Heart right ventricle (tissue), 16 donors: ENCODE data around the gene FANCC. TPM values are rescaled to one million over a fixed set of nuclear protein-coding genes. Genes with fewer than 3 reads are reported as not detected.

Source experiments
- ATAC-seq, 8 donors: fragments of 200-7000 bp; cut with Tn5 transposase; one replicate each; pipeline ENCODE4 v1.9.1; 2020; ENCODE audit warnings: mild to moderate bottlenecking in 8 of 8, moderate library complexity in 8 of 8, moderate number of reproducible peaks in 1 of 8
- DNase-seq, 2 donors: peaks; one replicate each; pipeline ENCODE4 v3.0.0-alpha.2; 2020
- H3K27ac ChIP-seq, 10 donors: fragments of 200-600 bp; sonication (generic) in 2 of 10; one replicate each; pipeline versions ENCODE4 v1.5.0 to v1.8.0; 2020 to 2022; ENCODE audit warnings: mild to moderate bottlenecking in 3 of 10
- H3K27me3 ChIP-seq, 7 donors: fragments of 200-600 bp; one replicate each; pipeline ENCODE4 v1.8.0; 2021 to 2022; ENCODE audit warnings: mild to moderate bottlenecking in 2 of 7
- H3K36me3 ChIP-seq, 9 donors: fragments of 200-600 bp; sonication (generic) in 1 of 9; one replicate each; pipeline versions ENCODE4 v1.5.0 to v1.8.0; 2020 to 2022; ENCODE audit warnings: mild to moderate bottlenecking in 2 of 9
- H3K4me1 ChIP-seq, 9 donors: fragments of 200-600 bp; sonication (generic) in 1 of 9; one replicate each; pipeline versions ENCODE4 v1.5.0 to v1.8.0; 2020 to 2022; ENCODE audit warnings: mild to moderate bottlenecking in 4 of 9
- H3K4me3 ChIP-seq, 10 donors: fragments of 200-600 bp; sonication (generic) in 2 of 10; one replicate each; pipeline versions ENCODE4 v1.5.0 to v1.8.0; 2020 to 2022; ENCODE audit warnings: mild to moderate bottlenecking in 7 of 10, moderate library complexity in 2 of 10
- H3K9me3 ChIP-seq, 11 donors: fragments of 200-600 bp in 10 of 11; sonication (generic) in 2 of 11; one replicate each; pipeline versions ENCODE4 v1.5.0 to v1.8.0; 2013 to 2022; ENCODE audit warnings: mild to moderate bottlenecking in 2 of 11, control low read depth in 1 of 11, moderate library complexity in 1 of 11
- CTCF ChIP-seq, 9 donors: fragments of 200-600 bp; sonication (generic) in 2 of 9; IDR thresholded peaks; one replicate each; pipeline versions ENCODE4 v1.5.0 to v1.8.0; 2021 to 2022; ENCODE audit warnings: antibody characterized with exemption in 9 of 9, mild to moderate bottlenecking in 5 of 9, moderate library complexity in 1 of 9
- WGBS, 2 donors: extraction: QIAGEN DNeasy Blood & Tissue Kit; methylation state at CpG; one replicate each; pipeline ENCODE4 v1.1.7; 2013; ENCODE audit warnings: inconsistent platforms in 1 of 2; 5-methylcytosine and 5-hydroxymethylcytosine counted together
- intact Hi-C, 10 donors: fragments of 100-400 bp; cut with DNase I; formaldehyde crosslinking; loops; one replicate each; pipeline versions ENCODE4 v1.11.1 to v1.14.2; 2022
- polyA plus RNA-seq, 2 donors: library from polyadenylated mRNA; stranded (reverse); fragments of 200-250 nt; gene quantifications; one replicate each; pipeline ENCODE4 v1.2.3, GENCODE V29; 2013
- total RNA-seq, 10 donors: library from RNA; stranded (reverse); fragmentation: NEBNext Ultra II Directional in 3 of 10; extraction: Animal tissue kit (Norgen Biotek cat#: 25700) in 3 of 10; gene quantifications; one replicate each; pipeline versions ENCODE4 v1.2.1 to v1.2.4, GENCODE V29; 2021 to 2023
- donor health status: Arrhythmogenic right ventricular cardiomyopathy.
- donor health status: ischemic (EF 13 %, LVEDD 7.1; RV severe dilation, severe dysfunction).
- donor health status: healthy with polysubstance abuse.
- donor health status: DM: no; HTN: yes; CAD: no.
- donor health status: DM: no; HTN: no; CAD: no.
- donor health status: ischemic (EF 25% LVEDD 6.9; RV normal size, moderate dysfunction).
- donor health status: ischemic (EF 25% LVEDD 5.7; RV mildly dilated, moderate dysfunction).
- donor health status: healthy.
- donor health status: DM: yes; HTN: yes; CAD: no.
- donor health status: Ischemic cardiomyopathy.
- donor health status: ischemic (EF 35%, LVEDD 5.7; RV mildly dilated, moderate dysfunction).
- donor health status: nonischemic (EF 11% LVEDD 7.7; RV severe dilation, severe dysfunction).
- donor health status: DM: yes; HTN: yes; CAD: no.
- donor health status: PGD.
- donor health status: ischemic (EF 29% LVEDD 5.4; RV normal size, mild dysfunction).
- donor health status: nonischemic (EF 23%, LVEDD 6.1; RV moderate dilation, normal function).

The FANCC gene
- total and polyA plus RNA-seq, 12 donors: 2.9 to 6.8 (median 4.3) TPM

GRCh38 chr9:95125652-95126051 is 191.9 kb downstream of the FANCC start:
- WGBS, 2 donors: 80 to 83% methylated on average over 3 of the region's 3 CpGs
- peaks cover 0 to 14% (median 6%) of the 10 kb centered on the region in 9 donors for H3K4me1 ChIP-seq
- H3K27me3 ChIP-seq: no peaks in the 10 kb centered on the region
- intact Hi-C loops: loop anchor here in 6 of 10 donors (2.0 to 10.0 kb wide), 4 partner anchors 341 to 445 kb away; no protein-coding TSS in a partner anchor
- no peak for TF ChIP-seq CTCF (IDR thresholded peaks at IDR 0.05)
- H3K4me3 ChIP-seq: no peak overlapping the region
- no peak for ATAC-seq
- H3K36me3 ChIP-seq: no peaks in the 10 kb centered on the region
- H3K9me3 ChIP-seq: no peaks in the 10 kb centered on the region
- DNase-seq: no peak
- no peak overlapping the region for H3K27ac ChIP-seq

GRCh38 chr9:95124582-95125367 is 192.7 kb downstream of the FANCC start:
- Histone ChIP-seq H3K4me3 (no peak overlapping the region), H3K9me3 (no peaks in the 10 kb centered on the region), H3K27me3 (no peaks in the 10 kb centered on the region), H3K4me1 (peaks cover 0 to 14% (median 6%) of the 10 kb centered on the region in 9 donors), H3K36me3 (no peaks in the 10 kb centered on the region), H3K27ac (no peak overlapping the region)
- TF ChIP-seq CTCF (IDR thresholded peaks at IDR 0.05): peak in 6 of 9 donors; percentile 16 to 55 (median 37)
- DNase-seq (no peak), ATAC-seq (peak in 3 of 8 donors; percentile 28 to 45 (median 37))
- intact Hi-C loops: loop anchor here in 6 of 10 donors (5.0 to 10.0 kb wide), 3 partner anchors 340 to 442 kb away; no protein-coding TSS in a partner anchor
- WGBS, 2 donors: 82 to 85% methylated on average over 9 of the region's 9 CpGs

- Histone ChIP-seq H3K36me3 (no peaks in the 10 kb centered on the region), H3K4me1 (peaks cover 0 to 19% (median 4%) of the 10 kb centered on the region in 9 donors), H3K27ac (no peak overlapping the region), H3K4me3 (no peak overlapping the region), H3K27me3 (no peaks in the 10 kb centered on the region), H3K9me3 (no peaks in the 10 kb centered on the region)
- ATAC-seq (no peak), DNase-seq (no peak)
- intact Hi-C loops: loop anchor here in 1 of 10 donors (10.0 kb wide), 1 partner anchor 336 kb away; no protein-coding TSS in a partner anchor
- TF ChIP-seq CTCF (IDR thresholded peaks at IDR 0.05): no peak
Measured at GRCh38 chr9:95120781-95121370, 196.6 kb downstream of the FANCC start.

DNA sequence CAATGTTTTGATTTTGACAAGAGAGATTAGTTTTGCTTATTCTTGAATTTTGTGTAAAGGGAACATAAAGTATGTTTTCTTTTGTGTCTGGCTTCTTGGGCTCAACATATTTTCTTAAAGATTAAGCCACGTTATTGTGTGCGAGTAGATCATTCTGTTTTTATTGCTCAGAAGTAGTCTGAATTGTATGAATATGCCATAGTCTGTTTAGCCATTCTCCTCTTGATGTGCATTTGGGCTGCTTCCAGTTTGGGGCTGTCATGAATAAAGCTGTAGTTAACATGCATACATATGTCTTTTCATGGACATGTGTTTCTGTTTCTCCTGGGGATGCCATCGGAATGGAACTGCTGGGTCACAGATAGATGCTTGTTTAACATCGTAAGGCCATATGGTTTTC is 198.9 kb downstream of the FANCC start:
- Histone ChIP-seq H3K4me3 (no peak overlapping the region), H3K9me3 (no peaks in the 10 kb centered on the region), H3K4me1 (peaks cover 0 to 22% (median 4%) of the 10 kb centered on the region in 9 donors), H3K27ac (no peak overlapping the region), H3K36me3 (peaks cover 0 to 9% (median 0%) of the 10 kb centered on the region in 9 donors), H3K27me3 (no peaks in the 10 kb centered on the region)
- DNase-seq: no peak
- TF ChIP-seq CTCF (IDR thresholded peaks at IDR 0.05): no peak
- WGBS, 2 donors: 79 to 86% methylated on average over 4 of the region's 4 CpGs
- intact Hi-C loops: no loop called here
- ATAC-seq: no peak
